ENCODE data around the gene TCEA2.

DNA sequence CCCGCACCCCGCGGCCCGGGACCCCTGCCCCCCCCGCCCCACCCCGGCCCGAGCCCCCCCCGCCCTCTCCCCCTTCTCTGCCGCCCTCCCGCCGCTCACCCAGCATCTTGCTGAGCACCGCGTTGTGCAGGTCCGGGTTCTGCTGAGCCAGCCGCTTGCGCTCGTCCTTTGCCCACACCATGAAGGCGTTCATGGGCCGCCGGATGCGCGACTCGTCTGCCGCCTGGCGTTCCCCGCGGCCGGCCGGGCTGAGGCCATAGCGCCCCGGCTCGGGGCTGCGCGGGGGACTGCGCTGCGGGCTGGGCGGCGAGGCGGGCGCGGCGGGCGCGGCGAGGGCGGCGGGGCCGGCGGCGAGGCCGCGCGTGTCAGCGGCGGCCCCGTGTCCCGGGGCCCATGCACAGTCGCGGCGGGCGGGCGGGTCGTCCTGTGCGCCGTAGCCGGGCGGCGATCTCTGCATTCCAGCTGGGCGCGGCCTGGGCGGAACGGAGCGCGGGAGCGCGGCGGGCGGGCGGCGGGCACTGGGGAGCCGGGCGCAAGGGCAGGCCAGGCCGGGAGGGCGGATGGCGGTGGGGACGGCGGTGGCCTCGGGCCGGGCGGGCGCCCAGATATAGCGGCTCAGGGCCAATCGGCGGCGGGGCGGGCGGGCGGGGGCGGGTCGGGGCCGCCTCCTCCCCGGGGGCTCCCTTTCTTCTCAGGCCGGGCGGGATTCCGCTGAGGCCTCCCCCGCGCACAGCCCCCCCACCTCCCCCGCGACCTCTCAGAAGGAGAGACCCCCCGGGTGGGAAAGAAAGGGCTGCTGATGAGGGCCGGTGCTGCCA lies 13.7 kb upstream of the TCEA2 start, which contains the start of gene SOX18:
- TF ChIP-seq POLR2A (IDR thresholded peaks at IDR 0.05) (no peak), POLR2AphosphoS5 (IDR thresholded peaks at IDR 0.05) (peak in 1 of 3 donors; percentile 17)
- TF ChIP-seq, protein P1, sequence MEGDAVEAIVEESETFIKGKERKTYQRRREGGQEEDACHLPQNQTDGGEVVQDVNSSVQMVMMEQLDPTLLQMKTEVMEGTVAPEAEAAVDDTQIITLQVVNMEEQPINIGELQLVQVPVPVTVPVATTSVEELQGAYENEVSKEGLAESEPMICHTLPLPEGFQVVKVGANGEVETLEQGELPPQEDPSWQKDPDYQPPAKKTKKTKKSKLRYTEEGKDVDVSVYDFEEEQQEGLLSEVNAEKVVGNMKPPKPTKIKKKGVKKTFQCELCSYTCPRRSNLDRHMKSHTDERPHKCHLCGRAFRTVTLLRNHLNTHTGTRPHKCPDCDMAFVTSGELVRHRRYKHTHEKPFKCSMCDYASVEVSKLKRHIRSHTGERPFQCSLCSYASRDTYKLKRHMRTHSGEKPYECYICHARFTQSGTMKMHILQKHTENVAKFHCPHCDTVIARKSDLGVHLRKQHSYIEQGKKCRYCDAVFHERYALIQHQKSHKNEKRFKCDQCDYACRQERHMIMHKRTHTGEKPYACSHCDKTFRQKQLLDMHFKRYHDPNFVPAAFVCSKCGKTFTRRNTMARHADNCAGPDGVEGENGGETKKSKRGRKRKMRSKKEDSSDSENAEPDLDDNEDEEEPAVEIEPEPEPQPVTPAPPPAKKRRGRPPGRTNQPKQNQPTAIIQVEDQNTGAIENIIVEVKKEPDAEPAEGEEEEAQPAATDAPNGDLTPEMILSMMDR (IDR thresholded peaks at IDR 0.05): no peak
